Measurements from ENCODE around the gene CD68.

GRCh38 chr17:7615265-7615747, 35.9 kb downstream of the CD68 start:
- TF ChIP-seq CTCF (IDR thresholded peaks at IDR 0.05) (no peak), POLR2A (IDR thresholded peaks at IDR 0.05) (no peak)
